Measurements from ENCODE around the gene ZCRB1.
A peak's percentile ranks its signal among the peaks of the same experiment; 100 is the strongest.
"Not testable (repeated sequence)": the region's sequence is repeated elsewhere in the genome, so short reads cannot be mapped to it uniquely, and the experiment has no call there.

The ZCRB1 gene

GRCh38 chr12:42325653-42326474, at the start of gene ZCRB1, which contains the start of gene PPHLN1:
Gene ZCRB1 (minus strand): TSS chr12:42326094. CDS start chr12:42324102, 1,992 bp downstream.
Gene PPHLN1 (plus strand): TSS chr12:42326167. CDS start chr12:42335903, 9,736 bp downstream.
- DNase-seq: peak; percentile 82

GRCh38 chr12:42373669-42374068, 47.8 kb upstream of the ZCRB1 start:
- DNase-seq: no peak

- DNase-seq: peak; percentile 62
Measured at GRCh38 chr12:42372154-42372791, 46.4 kb upstream of the ZCRB1 start.

- no peak for DNase-seq
Measured at GRCh38 chr12:42370013-42370412, 44.1 kb upstream of the ZCRB1 start.

GRCh38 chr12:42365486-42365885, 39.6 kb upstream of the ZCRB1 start:
- no peak for DNase-seq

- DNase-seq: no peak
Measured at GRCh38 chr12:42364692-42365091, 38.8 kb upstream of the ZCRB1 start.

GRCh38 chr12:42362647-42363260, 36.9 kb upstream of the ZCRB1 start:
- no peak for DNase-seq

GRCh38 chr12:42361909-42362646, 36.2 kb upstream of the ZCRB1 start:
- no peak for DNase-seq

- no peak for DNase-seq
Measured at GRCh38 chr12:42360747-42361403, 35.0 kb upstream of the ZCRB1 start.

- no peak for DNase-seq
Measured at GRCh38 chr12:42356344-42356743, 30.4 kb upstream of the ZCRB1 start.

GRCh38 chr12:42350021-42350407, 24.1 kb upstream of the ZCRB1 start:
- DNase-seq: not testable (repeated sequence)

GRCh38 chr12:42349119-42350020, 23.5 kb upstream of the ZCRB1 start:
- not testable (repeated sequence) for DNase-seq

- DNase-seq: no peak
Measured at GRCh38 chr12:42346403-42347002, 20.6 kb upstream of the ZCRB1 start.

GRCh38 chr12:42343721-42344120, 17.8 kb upstream of the ZCRB1 start:
- no peak for DNase-seq

- no peak for DNase-seq
Measured at GRCh38 chr12:42342028-42342427, 16.1 kb upstream of the ZCRB1 start.

- no peak for DNase-seq
Measured at GRCh38 chr12:42338280-42338679, 12.4 kb upstream of the ZCRB1 start.

GRCh38 chr12:42336286-42336685, 10.4 kb upstream of the ZCRB1 start:
- no peak for DNase-seq

GRCh38 chr12:42332301-42333285, 6.7 kb upstream of the ZCRB1 start:
- DNase-seq: peak; percentile 58

- not testable (repeated sequence) for DNase-seq
Measured at GRCh38 chr12:42330097-42330496, 4.2 kb upstream of the ZCRB1 start.

- DNase-seq: no peak
Measured at GRCh38 chr12:42327227-42327590, 1.3 kb upstream of the ZCRB1 start.

Data from CD4-positive, alpha-beta T cell treated with Interleukin-12 subunit alpha and Interleukin-12 subunit beta, for 1 hour (primary cell).